Memory B cell (primary cell): ENCODE results near the gene FAM149A.

Source experiments
- ATAC-seq: fragments of 150-1000 bp; cut with Tn5 transposase; 2 replicates; pipeline ENCODE4 v1.10.0; 2021; ENCODE audit warnings: low read depth, mild to moderate bottlenecking, moderate library complexity
- DNase-seq, 2 donors: peaks; one replicate each; pipeline ENCODE4 v3.0.0; 2022; ENCODE audit warnings: low spot score in 2 of 2
- H3K27ac Mint-ChIP-seq: one replicate; pipeline ENCODE4 v1.8.0; 2022; ENCODE audit warnings: mild to moderate bottlenecking, moderate library complexity, mixed read lengths
- H3K27me3 Mint-ChIP-seq: one replicate; pipeline ENCODE4 v1.8.0; 2022; ENCODE audit warnings: mixed read lengths
- H3K36me3 Mint-ChIP-seq: one replicate; pipeline ENCODE4 v1.8.0; 2022; ENCODE audit warnings: mild to moderate bottlenecking, mixed read lengths
- H3K4me1 Mint-ChIP-seq: one replicate; pipeline ENCODE4 v1.8.0; 2022; ENCODE audit warnings: mixed read lengths
- H3K4me3 Mint-ChIP-seq: one replicate; pipeline ENCODE4 v1.8.0; 2022; ENCODE audit warnings: mild to moderate bottlenecking, moderate library complexity, mixed read lengths
- H3K9me3 Mint-ChIP-seq: one replicate; pipeline ENCODE4 v1.8.0; 2022; ENCODE audit warnings: mixed read lengths

FAM149A gene

GRCh38 chr4:186088523-186088922 lies 16.0 kb upstream of the FAM149A start:
- peaks cover 7% of the 10 kb centered on the region for H3K27me3 Mint-ChIP-seq
- no peaks in the 10 kb centered on the region for H3K4me1 Mint-ChIP-seq
- peaks cover 2% of the 10 kb centered on the region for H3K9me3 Mint-ChIP-seq

GRCh38 chr4:186092296-186092695 lies 12.2 kb upstream of the FAM149A start:
- Mint-ChIP-seq H3K4me3 (no peak overlapping the region), H3K4me1 (no peaks in the 10 kb centered on the region), H3K27me3 (peaks cover 12% of the 10 kb centered on the region), H3K27ac (no peak overlapping the region), H3K36me3 (no peaks in the 10 kb centered on the region), H3K9me3 (peaks cover 2% of the 10 kb centered on the region)
- ATAC-seq = no peak
- DNase-seq = no peak

More at GRCh38 chr4:186088523-186088922, 16.0 kb upstream of the FAM149A start:
- ATAC-seq (no peak), DNase-seq (no peak)
- Mint-ChIP-seq H3K4me3 (no peak overlapping the region), H3K36me3 (no peaks in the 10 kb centered on the region), H3K27ac (no peak overlapping the region)

- DNase-seq (no peak), ATAC-seq (no peak)
- peaks cover 6% of the 10 kb centered on the region for H3K27me3 Mint-ChIP-seq
- no peaks in the 10 kb centered on the region for H3K36me3 Mint-ChIP-seq
- no peaks in the 10 kb centered on the region for H3K4me1 Mint-ChIP-seq
- no peak overlapping the region for H3K4me3 Mint-ChIP-seq
- H3K27ac Mint-ChIP-seq = no peak overlapping the region
- H3K9me3 Mint-ChIP-seq = peaks cover 2% of the 10 kb centered on the region
These were observed 9.1 kb upstream of the FAM149A start for GRCh38 chr4:186095406-186095805.

- Mint-ChIP-seq H3K4me3 (no peak overlapping the region), H3K4me1 (no peaks in the 10 kb centered on the region), H3K27me3 (peaks cover 8% of the 10 kb centered on the region), H3K27ac (no peak overlapping the region), H3K9me3 (no peaks in the 10 kb centered on the region), H3K36me3 (no peaks in the 10 kb centered on the region)
- ATAC-seq (no peak), DNase-seq (no peak)
These were observed 7.8 kb upstream of the FAM149A start for GRCh38 chr4:186096681-186097165.

- DNase-seq = no peak
- no peak overlapping the region for H3K27ac Mint-ChIP-seq
- H3K4me1 Mint-ChIP-seq = no peaks in the 10 kb centered on the region
- H3K9me3 Mint-ChIP-seq = no peaks in the 10 kb centered on the region
- ATAC-seq = no peak
- H3K4me3 Mint-ChIP-seq = no peak overlapping the region
- peaks cover 8% of the 10 kb centered on the region for H3K27me3 Mint-ChIP-seq
- H3K36me3 Mint-ChIP-seq = no peaks in the 10 kb centered on the region
These were observed 7.1 kb upstream of the FAM149A start for GRCh38 chr4:186097386-186097785.

GRCh38 chr4:186102931-186103330 lies 1.6 kb upstream of the FAM149A start:
- ATAC-seq (no peak), DNase-seq (no peak)
- Mint-ChIP-seq H3K4me3 (no peak overlapping the region), H3K27ac (no peak overlapping the region), H3K27me3 (peaks cover 24% of the 10 kb centered on the region), H3K4me1 (peaks cover 11% of the 10 kb centered on the region), H3K9me3 (peaks cover 2% of the 10 kb centered on the region), H3K36me3 (no peaks in the 10 kb centered on the region)

- H3K4me3 Mint-ChIP-seq = peak overlapping the region; percentile 76
- peaks cover 26% of the 10 kb centered on the region for H3K27me3 Mint-ChIP-seq
- no peak overlapping the region for H3K27ac Mint-ChIP-seq
- ATAC-seq (peak; percentile 22), DNase-seq (peak in 1 of 2 donors; percentile 35)
- peaks cover 2% of the 10 kb centered on the region for H3K9me3 Mint-ChIP-seq
- H3K4me1 Mint-ChIP-seq = peaks cover 11% of the 10 kb centered on the region
- H3K36me3 Mint-ChIP-seq = no peaks in the 10 kb centered on the region
These were observed 564 bp downstream of the FAM149A start for GRCh38 chr4:186104890-186105646.

GRCh38 chr4:186105647-186106321 lies 1.3 kb downstream of the FAM149A start:
- Mint-ChIP-seq H3K9me3 (peaks cover 2% of the 10 kb centered on the region), H3K27me3 (peaks cover 26% of the 10 kb centered on the region), H3K4me3 (peak overlapping the region; percentile 76), H3K36me3 (no peaks in the 10 kb centered on the region), H3K27ac (no peak overlapping the region), H3K4me1 (peaks cover 11% of the 10 kb centered on the region)
- no peak for ATAC-seq
- DNase-seq = no peak

GRCh38 chr4:186107947-186108346 lies 3.4 kb downstream of the FAM149A start:
- DNase-seq (no peak), ATAC-seq (no peak)
- peaks cover 2% of the 10 kb centered on the region for H3K9me3 Mint-ChIP-seq
- H3K27me3 Mint-ChIP-seq = peaks cover 23% of the 10 kb centered on the region
- H3K27ac Mint-ChIP-seq = no peak overlapping the region
- H3K4me1 Mint-ChIP-seq = peaks cover 11% of the 10 kb centered on the region
- no peaks in the 10 kb centered on the region for H3K36me3 Mint-ChIP-seq
- H3K4me3 Mint-ChIP-seq = no peak overlapping the region

- Mint-ChIP-seq H3K4me1 (peaks cover 11% of the 10 kb centered on the region), H3K4me3 (no peak overlapping the region), H3K27ac (no peak overlapping the region), H3K27me3 (peaks cover 19% of the 10 kb centered on the region), H3K9me3 (no peaks in the 10 kb centered on the region), H3K36me3 (no peaks in the 10 kb centered on the region)
- DNase-seq (no peak), ATAC-seq (no peak)
These were observed 3.9 kb downstream of the FAM149A start for GRCh38 chr4:186108391-186108790.

GRCh38 chr4:186109245-186109644 lies 4.7 kb downstream of the FAM149A start:
- H3K36me3 Mint-ChIP-seq = no peaks in the 10 kb centered on the region
- H3K4me1 Mint-ChIP-seq = peaks cover 7% of the 10 kb centered on the region
- DNase-seq (no peak), ATAC-seq (no peak)
- H3K4me3 Mint-ChIP-seq = no peak overlapping the region
- H3K27me3 Mint-ChIP-seq = peaks cover 15% of the 10 kb centered on the region
- H3K9me3 Mint-ChIP-seq = no peaks in the 10 kb centered on the region
- H3K27ac Mint-ChIP-seq = no peak overlapping the region

- Mint-ChIP-seq H3K9me3 (no peaks in the 10 kb centered on the region), H3K36me3 (peaks cover 2% of the 10 kb centered on the region), H3K4me3 (no peak overlapping the region), H3K27ac (no peak overlapping the region), H3K4me1 (no peaks in the 10 kb centered on the region), H3K27me3 (peaks cover 10% of the 10 kb centered on the region)
- DNase-seq (no peak), ATAC-seq (no peak)
These were observed 12.2 kb downstream of the FAM149A start for GRCh38 chr4:186116697-186117096.

GRCh38 chr4:186118582-186118981 lies 14.1 kb downstream of the FAM149A start:
- no peaks in the 10 kb centered on the region for H3K9me3 Mint-ChIP-seq
- H3K4me1 Mint-ChIP-seq = no peaks in the 10 kb centered on the region

GRCh38 chr4:186121057-186121456 lies 16.6 kb downstream of the FAM149A start:
- Mint-ChIP-seq H3K27me3 (peaks cover 12% of the 10 kb centered on the region), H3K36me3 (peaks cover 2% of the 10 kb centered on the region), H3K27ac (no peak overlapping the region), H3K9me3 (no peaks in the 10 kb centered on the region), H3K4me1 (no peaks in the 10 kb centered on the region), H3K4me3 (no peak overlapping the region)
- DNase-seq (no peak), ATAC-seq (no peak)

More at GRCh38 chr4:186118582-186118981, 14.1 kb downstream of the FAM149A start:
- ATAC-seq = no peak
- Mint-ChIP-seq H3K36me3 (peaks cover 2% of the 10 kb centered on the region), H3K27ac (no peak overlapping the region), H3K4me3 (no peak overlapping the region), H3K27me3 (peaks cover 12% of the 10 kb centered on the region)
- DNase-seq = no peak
